NCI-H226 (cell line): Measurements from ENCODE around the gene GAS2.

Source experiments
- DNase-seq: peaks from one replicate; pipeline ENCODE4 v3.0.0-alpha.2; 2015

GAS2 gene

DNA sequence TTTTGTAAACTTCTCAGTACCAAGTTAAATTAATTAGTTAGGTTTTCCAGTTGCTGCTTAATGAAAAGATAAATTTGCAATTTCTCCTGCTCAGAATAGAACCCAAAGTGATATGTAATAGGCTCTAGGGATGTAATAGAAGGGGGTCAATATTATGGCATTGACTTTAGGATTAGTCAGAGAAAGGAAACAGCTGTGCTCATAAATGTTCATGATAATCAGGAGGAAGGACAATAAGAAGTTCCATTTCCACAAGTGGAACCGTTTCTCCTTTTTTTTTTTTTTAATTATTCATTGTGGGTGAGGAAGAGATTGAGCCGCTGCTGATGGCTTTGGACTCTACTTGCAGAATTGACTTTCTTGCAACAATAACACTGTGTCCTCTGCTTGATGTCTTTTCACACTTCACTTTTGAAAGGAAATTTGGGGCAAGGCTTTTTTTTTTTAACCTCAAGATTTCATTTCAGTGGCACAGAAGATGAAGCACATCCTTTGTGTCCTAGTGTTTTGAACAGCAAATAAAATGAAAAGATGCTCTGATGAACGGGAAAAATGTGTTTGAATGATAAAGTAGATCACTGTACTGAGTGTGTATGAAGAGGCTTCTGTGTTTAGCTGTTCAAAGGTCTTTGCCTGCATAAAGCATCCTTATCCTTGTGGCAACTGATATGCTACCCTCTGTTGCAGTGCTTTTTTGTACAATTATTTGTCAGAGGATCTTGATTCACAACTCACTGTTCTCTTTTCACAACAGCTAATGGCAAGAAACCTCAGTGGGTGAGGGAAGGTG lies 62.4 kb downstream of the GAS2 start:
- DNase-seq, result no peak

DNA sequence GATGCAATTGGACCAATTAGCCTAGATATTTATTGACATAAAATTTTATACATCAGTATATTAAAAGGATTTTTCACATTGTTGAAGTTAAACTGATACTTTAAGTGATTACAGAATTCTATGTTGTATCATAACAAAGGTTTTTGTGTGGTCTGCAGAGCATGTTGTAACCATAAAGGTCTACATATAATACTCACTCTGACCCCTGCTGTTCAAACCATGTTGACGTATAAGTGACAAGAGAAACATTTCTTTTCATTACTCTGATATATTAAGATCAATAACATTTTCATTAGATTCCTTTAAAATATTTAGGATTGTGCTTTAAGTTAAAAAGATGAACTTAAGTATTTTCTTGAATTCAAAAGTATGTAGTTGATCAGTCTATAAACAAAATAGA lies 63.9 kb downstream of the GAS2 start:
- no peak for DNase-seq

DNA sequence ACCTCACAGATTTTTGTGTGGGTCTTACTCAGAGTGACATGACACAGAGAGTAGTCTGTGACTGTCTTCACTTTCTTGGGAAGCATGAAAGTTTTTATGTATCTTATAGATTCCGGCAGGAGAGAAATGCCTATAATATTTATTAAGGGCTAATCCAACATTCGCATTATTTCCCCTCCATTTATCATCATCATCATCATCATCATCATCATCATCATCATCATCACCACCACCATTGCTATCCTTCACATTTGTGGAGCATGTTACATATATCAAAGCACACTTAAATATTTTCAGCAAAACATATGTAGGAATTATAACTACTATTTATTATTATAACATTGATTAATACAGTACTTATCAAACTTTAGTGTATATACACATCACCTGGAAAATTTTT lies 66.2 kb downstream of the GAS2 start:
- no peak for DNase-seq

DNA sequence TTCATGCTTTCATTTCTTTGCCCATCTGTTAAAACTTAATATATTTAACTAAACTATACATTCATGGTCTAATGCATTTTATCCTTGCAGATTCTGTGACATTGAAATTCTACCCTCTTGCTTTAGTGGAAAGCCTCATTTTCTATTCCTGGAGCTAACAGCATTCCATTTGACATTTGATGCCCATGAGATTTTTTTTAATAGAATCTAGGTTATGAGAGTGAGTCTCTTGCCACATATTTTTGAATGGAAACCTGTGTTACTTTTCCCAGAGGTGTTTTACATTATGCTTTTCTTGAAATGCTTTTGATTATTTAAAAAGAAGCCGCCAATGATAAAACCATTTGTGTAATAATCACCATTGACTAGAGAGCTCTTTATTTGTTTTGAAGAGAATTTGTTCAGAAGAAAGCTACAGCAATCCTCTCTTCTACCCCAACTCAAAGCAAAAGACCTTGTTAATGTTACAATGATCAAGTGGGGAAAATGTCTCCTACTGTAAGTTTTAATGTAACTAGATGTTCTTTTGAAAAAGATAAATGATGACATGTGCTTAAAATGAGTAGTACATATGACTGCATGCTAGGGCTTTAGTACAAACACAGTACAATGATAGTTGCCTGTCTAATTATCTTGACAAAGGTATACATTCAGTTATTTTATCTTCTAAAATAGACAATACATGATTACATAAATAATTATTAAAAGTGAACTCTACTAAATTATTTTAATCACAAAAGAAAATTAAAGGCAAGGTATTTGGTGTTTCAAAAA lies 67.3 kb downstream of the GAS2 start:
- DNase-seq, result no peak

DNA sequence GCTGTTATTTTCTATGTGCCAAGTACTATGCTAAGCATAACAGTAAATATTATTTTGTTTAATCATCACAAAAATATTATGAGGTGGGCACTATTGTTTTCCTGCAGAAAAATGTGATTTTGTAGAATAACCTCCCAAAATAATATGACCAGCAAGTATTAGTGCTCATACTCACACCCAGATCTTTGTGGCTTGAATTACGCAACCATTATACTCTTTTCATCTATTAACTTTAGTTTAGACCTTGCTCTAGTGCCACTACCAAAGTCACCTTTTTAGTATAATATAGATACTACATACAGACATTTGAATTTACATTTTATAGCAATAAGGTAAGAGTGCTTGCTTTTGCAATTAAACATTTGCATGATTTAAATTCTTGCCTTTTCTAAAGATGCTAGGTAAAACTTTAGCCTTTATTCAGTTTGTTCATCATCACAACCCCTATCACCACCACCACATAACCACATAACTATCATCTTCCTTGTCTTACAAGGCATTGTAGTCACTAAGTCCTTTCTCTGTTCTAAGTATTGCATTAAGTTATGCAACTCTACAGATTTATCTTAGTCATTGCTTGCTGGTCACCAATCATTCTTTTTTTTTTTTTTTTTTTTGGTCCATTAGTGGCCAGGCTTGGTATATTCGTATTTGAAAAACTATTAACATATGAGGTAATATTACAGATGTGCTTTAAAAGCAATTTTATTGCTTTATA lies 68.4 kb downstream of the GAS2 start:
- DNase-seq, result no peak

DNA sequence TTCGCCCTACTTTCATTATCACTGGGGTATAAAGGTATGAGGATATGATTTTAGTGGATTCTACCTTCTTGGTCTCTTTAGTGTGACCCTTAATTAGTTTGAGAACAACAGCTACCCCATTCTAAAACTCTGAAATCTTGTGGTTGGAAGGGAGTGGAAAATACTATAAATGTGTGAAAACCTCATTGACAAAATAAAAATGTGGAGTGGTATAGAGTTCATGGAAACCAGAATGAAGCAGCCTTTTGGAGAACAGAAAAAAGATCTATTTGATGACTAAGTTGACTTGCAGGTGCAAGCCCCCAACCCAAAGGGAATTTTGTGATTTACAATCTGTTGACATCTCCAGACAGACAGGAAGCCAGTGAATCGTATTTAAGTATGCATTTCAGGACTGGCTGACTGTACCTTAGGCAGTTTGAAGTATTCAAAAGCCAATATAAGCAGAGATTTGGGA lies 75.8 kb downstream of the GAS2 start:
- no peak for DNase-seq

DNA sequence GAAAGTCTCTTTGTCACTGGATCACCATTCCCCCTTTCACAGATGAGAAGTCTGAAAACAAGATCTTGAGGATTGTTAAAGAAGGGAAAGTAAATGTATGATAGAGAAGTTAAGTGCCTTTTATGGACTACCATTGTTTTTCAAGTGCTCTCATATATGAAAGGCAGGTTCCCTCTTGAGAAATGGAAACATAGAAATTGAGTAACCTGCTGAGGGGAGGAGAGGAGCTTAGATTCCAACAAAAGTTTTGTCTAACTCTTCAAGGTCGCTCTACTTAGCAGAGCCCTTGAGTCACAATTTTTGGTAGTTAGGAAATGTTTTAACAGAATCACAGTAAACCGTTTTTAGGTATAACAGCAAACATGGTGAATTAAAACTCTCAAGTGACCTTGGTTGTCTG lies 83.1 kb downstream of the GAS2 start:
- no peak for DNase-seq

DNA sequence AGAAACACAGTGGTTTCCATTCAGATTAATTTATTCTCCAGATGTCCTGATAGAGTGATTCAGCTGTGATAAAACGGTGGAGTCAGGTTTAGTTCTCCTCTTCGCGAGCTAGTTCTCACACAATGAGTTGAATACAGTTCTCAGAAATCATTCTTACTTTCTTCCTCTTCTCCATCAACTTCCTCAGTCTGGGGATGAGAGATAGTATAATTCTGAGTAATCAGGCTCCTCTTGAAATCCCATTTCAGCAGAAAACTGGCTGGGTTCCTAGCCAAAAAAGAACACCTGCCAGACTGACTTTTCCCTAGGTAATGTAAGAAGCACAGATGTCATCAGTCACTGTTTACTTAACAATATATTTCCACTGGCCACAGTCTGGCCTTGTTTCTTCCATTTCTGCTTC lies 86.5 kb downstream of the GAS2 start:
- no peak for DNase-seq

DNA sequence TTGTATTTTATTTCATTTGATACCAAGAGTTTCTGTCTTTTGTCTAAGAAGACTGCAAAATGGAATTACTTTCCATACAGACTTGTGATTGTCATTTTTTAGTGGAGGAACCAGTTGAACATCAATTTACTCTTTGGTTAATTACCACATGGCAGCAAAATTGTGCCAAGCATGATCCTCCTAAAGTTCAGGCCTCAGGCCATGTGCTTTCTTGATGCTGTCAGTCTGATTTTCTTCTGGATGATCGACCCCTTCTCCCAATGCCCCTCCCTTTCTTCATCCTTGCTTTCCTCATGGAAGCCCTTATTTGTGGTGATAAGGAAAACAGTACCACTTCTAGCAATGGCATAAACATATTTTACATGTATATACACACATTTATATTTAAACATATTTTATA lies 87.0 kb downstream of the GAS2 start:
- DNase-seq, result no peak

DNA sequence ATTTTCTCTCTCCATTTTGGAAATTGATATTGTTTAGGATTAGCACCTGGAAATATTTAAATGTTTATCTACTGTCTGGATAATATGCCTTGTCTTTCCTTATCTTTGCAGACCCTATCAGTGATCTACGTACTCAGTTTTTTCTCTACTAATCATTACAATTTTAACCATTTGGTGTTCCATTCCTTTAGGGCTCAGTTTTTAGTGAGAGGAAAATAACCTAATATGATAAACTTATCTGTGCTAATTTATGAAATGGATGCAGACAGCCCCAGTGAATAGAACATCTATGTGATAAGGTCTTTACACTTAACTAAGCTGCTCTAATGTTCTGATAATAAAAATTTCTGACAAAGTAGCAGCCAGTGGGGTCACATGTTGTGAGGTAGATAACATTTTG lies 94.7 kb downstream of the GAS2 start:
- no peak for DNase-seq

DNA sequence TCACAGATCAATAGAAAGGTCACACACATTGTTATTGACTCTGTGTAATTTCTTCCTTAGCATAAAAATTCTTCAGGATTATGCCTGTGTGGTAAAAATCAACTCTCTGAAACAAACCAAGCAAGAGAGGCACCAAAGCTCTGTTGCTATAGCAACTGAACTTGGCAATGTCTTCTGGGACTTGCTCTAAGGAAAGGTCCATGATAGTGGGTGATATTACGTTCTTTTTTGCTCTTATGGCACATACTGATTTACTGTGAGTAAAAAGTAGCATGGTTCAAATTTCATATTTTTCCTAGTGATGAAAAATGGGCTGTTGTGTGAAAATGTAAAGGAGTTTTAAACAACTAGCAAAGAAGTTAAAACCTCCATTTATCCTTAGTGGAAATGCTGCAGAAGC lies 96.8 kb downstream of the GAS2 start:
- DNase-seq, result no peak

DNA sequence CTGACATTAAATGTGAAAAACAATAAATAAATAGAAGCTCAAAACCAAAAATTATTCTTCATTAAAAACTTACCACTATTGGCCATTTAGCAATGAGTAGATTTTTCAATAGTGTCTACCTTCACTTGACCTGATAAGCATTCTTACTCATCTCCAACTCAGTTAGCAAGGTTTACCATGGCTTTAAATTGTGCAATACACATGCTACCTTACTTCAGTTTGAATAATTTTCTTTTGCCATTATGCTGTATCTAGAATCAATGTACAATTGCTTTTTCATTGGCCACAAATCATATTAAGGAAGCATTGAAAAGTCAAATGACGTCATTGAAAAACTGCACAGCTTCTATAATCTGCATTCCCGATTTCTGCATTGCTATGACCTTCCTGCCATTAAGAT lies 98.3 kb downstream of the GAS2 start:
- DNase-seq, result no peak

DNA sequence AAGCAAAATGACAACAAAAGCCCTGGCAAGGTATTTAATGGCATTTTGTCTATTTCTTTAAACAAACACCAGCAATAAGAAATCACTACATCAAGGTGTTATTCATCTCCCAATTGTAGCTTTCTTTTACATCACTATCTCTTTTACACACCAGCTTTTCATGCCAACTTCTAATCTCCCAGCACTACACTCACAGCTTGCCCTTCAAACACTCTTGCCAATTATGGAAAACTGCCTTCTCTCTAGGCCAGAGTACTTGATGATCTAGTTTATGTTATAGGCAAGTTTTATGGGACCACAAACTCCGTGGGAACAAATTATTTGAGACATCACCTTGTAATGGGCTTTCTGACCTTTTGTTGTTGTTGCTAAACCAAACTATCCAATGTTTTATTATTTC lies 101.9 kb downstream of the GAS2 start:
- no peak for DNase-seq

DNA sequence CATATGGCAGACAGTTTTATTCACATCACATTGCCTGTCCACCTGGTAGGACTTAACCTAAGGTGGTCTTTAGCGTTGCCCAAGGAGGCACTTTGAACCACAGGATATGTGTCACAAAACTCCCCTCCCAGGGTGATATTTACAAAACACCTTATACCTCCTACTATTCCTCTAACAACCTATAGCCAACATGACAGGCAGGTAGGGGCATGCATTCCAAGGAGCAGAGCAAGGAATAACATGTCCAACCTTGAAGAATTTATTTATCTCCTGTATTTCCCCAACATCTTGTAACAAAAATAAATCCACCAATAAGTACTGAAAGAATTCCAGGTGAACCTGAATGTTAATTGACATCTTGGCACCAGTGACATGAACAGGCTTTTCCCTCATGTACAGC lies 102.7 kb downstream of the GAS2 start:
- no peak for DNase-seq

DNA sequence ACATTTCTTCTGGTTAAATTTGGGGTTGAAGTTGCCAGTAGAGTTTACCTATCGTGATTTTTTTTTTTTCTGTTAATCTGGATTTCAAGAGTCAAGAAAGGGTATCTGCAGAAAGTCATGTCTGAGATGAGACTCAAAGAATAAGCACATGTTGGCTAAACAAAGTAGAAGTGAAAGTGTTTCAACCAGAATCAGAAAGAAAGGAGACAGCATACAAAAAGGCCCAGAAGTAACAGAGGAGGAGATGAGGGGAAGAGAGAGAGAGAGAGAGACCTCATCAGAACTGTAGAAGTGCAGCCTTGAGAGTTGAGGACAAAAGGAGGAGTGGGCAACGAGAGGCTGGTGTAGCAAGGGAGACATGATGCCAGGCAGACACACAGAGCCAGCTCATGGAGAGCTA lies 108.3 kb downstream of the GAS2 start:
- DNase-seq, result no peak

DNA sequence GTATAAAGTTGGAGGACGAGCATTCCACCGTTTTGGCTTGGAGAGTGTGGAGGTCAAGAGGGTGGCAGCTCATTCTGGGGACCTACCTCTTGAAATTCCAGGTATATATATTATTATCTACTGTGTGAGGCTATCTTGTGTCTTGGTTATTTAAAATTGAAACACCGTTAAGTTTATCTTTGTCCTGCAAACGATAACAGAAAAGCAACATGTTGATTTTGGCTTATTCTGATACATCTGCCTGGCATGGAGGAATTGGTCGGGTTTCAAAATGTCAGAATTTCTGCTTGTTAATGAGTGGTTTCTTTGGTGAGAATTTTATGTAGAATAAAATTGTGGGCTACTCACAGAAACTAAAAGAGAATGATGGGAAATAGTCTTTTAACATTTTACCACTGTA lies 108.8 kb downstream of the GAS2 start:
- DNase-seq, result no peak

DNA sequence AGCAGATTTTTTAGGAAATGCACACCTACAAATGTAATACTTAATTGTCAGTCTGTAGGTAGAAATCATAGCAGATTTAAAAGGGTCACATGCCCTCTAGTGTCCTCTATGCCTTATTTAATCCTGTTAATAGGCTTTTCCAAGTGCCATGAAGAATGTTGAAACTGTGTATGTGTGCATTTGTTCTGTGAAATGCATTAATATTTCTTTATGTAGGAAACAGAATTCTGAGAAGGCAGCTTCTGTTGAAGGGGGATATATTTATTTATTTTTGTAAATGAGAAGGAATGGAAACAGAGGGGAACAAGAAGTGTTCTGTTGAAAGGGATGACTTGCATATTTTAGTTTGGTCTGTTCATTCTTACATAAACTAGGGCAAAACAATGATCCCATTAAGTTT lies 112.2 kb downstream of the GAS2 start:
- DNase-seq, result no peak

DNA sequence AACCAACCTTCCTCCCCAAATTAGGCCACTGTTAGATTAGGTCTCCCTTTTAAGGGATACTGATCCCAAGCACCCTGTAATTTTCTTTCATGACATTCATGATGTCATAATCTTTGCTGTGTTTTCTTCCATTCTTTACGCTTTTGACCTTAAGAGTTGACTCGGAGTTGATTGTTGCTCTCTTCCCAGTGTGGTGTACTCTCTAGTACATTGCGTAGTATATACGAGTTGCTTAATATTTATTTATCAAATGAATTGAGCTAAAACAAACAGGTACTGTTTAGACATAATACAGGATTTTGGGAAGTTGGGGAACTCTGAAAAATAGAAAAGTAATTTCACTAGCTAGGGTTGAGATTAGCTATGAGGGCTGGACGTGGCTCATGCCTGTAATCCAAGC lies 113.4 kb downstream of the GAS2 start:
- DNase-seq, result no peak

DNA sequence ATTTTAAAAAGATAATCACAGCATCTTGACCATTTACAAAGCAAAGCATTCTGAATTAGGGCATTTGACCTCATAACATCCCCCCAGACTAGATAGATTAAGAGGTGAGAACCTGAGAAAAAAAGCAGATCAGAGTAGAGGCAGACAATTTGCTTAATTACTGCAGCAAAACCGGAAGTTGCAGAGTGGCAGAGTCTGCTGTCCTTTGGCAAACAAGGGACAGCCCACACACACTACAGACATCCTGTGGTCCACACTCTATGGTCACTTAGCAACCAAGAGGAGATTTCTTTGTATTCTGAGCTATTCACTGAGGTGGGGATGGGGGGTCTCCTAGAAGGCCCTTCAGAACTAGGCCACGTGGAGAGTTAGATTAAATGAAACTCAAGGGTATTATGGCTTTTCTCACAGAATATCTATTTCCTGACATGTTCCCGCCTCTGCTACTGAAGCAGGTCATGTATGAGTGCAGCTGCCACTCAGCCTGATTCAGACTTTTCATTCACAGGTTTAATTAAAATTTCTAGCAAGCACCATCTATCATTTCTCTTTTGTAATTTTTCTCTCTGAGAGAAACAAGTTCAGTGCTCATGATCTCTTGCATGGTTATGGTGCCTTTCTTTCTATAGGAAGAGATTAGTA lies 114.7 kb downstream of the GAS2 start:
- no peak for DNase-seq

DNA sequence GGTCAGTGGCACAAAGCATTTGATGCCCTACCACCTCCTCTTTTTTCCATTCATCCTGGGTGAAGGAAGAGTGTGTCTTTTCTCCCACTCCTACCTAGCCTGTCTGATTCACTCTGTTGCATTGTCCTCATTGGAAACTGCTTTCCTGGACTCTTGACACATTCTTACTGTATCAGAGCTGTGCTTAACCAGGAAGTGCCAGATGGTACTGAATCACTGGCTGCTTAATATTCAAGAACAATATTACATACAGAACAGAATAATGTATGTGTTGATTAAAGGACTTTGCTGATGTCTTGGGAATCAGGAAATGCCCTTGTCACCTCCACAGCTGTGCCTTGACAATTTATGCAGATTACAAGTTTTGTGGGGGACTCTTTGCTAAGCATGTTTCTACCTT lies 118.8 kb downstream of the GAS2 start:
- peak; percentile 28 for DNase-seq

DNA sequence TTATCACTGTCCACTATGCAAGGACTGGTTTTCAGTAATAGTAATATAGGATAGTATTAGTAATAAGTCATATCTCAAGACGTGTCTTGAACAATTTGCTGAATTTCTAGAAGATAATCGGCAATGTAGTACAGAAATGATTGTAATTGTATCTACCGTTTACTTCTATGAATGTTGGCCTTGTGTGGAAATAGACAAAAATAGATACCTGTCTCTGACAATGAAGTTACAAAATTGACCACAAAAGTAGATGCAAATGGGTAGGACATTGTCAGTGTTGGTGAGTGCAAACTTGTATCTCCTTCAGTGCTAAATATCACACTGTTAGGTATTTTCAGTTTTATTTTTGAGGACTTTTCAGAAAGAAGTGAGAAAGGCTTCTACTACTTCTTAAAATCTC lies 120.1 kb downstream of the GAS2 start:
- DNase-seq, result no peak

DNA sequence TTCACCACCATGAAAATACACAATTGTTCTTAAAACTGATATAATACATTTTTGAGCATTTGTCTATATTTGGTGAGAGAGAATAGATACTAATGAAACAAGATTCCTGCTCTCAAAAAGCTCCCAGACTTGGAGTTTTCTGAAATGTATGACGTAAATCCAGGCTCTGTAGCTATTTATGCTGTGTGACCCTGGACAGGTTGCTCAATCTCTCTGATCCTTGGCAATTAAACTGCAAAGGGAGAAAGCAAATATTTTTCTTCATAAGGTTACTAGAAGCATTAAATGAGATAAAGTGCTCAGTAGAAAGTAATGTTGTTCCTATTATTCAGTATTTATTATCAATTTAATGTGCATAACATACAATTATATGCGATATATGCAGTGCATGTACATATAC lies 120.6 kb downstream of the GAS2 start:
- no peak for DNase-seq

DNA sequence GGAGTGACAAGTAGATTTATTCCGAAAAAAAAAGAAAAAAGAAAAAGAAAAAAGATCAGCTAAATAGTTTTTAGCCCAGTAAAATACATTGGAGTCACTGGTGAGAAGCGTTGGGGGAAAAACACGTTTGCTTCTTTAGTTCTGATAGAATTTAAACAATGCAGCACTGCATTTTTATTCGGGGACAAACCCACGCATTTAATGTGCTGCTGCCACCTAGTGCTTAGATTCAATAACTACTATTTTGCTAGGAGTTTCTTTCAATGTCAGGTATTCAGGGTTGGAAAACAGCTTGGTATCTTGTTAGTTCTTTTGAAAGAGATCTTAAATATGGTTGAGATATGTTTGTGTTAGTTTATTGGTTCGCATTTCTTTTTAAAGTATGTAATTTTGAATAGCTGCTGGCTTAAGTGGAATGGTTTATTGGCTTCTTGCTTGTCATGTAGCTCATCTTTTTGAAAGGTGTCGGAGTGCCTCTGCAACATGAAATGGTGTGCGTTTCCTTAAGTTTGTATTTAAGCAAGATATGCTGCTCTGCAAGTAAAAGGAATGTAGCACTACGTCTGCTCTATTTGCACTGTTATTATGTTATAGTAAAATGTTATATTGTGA lies 121.2 kb downstream of the GAS2 start:
- peak; percentile 1 for DNase-seq
